Inferior parietal cortex (tissue), 1 donor: ENCODE results near the gene MTO1.
A peak's percentile ranks its signal among the peaks of the same experiment; 100 is the strongest.
"Not testable (repeated sequence)": the region's sequence is repeated elsewhere in the genome, so short reads cannot be mapped to it uniquely, and the experiment has no call there.

ENCODE experiments used
- DNase-seq: peaks from one replicate; pipeline ENCODE4 v3.0.0-alpha.2; 2016; ENCODE audit errors: extremely low spot score

MTO1 gene, protein sequence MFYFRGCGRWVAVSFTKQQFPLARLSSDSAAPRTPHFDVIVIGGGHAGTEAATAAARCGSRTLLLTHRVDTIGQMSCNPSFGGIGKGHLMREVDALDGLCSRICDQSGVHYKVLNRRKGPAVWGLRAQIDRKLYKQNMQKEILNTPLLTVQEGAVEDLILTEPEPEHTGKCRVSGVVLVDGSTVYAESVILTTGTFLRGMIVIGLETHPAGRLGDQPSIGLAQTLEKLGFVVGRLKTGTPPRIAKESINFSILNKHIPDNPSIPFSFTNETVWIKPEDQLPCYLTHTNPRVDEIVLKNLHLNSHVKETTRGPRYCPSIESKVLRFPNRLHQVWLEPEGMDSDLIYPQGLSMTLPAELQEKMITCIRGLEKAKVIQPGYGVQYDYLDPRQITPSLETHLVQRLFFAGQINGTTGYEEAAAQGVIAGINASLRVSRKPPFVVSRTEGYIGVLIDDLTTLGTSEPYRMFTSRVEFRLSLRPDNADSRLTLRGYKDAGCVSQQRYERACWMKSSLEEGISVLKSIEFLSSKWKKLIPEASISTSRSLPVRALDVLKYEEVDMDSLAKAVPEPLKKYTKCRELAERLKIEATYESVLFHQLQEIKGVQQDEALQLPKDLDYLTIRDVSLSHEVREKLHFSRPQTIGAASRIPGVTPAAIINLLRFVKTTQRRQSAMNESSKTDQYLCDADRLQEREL

DNA sequence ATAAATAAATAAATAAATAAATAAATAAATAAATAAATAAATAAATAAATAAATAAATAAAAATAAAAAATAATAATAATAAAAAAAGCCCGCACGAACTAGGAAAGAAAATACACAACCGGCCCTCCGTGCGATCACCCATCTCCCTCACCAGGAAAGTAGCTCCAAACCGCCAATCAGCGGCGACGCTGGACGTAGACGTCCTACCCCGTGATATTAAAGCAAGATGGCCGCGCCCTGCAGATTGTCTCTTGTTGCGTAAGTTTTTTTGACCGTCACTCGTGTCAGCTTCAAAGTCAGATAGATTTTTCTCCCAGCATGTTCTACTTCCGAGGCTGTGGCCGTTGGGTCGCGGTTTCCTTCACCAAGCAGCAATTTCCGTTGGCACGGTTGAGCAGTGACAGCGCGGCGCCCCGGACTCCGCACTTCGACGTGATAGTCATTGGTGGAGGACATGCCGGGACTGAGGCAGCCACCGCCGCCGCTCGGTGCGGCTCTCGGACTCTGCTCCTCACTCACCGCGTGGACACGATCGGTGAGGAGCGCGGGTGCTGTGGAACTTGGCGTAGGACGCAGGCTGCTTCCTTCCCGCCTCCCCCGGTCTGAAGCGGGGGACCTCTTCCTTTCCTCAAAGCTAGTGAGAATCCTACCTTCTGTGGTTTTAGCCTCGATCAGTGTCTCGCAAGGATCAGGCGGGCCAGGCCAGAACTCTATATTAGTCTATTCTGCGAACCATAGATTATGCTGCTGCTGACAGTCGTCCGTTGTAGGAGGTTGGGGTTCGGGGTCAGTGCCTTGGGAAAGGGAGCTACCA, at the start of gene MTO1:
Gene MTO1 (plus strand): TSS at position 201 of the 814 bp plus-strand sequence. CDS start 118 bp downstream, at position 319.
- DNase-seq, result peak; percentile 96

DNA sequence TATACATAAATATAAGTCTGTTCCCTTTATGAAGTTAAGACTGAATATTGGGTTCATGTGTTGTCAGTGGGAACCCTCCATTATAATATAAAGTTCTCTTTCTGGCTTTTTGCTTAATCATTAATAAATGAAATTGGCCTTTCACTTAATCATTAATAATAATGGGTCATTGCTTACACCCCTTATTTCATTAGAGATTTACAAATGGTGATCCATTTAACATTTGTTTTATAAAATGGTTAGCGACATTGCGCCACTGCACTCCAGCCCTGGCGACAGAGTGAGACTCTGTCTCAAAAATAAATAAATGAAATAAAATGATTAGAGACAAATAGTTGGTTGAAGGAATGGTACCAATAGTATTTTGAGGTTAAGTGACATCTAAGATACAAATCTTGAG, 48.4 kb upstream of the MTO1 start:
- DNase-seq, result no peak

DNA sequence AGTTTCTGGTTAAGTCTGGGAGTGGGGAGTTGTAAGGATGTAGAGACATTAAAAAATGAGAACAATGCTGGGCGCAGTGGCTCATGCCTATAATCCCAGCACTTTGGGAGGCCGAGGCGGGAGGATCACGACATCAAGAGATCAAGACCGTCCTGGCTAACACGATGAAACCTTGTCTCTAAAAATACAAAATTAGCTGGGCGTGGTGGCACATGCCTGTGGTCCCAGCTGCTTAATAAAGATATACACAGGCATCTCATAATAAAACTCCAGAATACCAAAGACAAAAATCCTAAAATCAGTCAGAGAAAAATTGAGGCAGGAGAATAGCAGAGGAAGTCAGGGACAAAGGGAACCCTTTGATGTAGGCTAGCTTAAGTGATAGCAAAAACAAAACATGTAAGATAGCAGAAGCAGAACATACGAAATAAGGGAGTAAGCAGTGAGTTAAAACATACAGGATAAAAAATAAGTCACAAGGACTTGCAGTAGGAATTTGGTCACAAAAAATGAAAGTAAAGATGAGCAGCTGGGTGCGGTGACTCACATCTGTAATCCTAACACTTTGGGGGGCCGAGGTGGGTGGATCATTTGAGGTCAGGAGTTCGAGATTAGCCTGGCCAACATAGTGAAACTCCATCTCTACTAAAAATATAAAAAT, 43.3 kb upstream of the MTO1 start:
- no peak for DNase-seq

DNA sequence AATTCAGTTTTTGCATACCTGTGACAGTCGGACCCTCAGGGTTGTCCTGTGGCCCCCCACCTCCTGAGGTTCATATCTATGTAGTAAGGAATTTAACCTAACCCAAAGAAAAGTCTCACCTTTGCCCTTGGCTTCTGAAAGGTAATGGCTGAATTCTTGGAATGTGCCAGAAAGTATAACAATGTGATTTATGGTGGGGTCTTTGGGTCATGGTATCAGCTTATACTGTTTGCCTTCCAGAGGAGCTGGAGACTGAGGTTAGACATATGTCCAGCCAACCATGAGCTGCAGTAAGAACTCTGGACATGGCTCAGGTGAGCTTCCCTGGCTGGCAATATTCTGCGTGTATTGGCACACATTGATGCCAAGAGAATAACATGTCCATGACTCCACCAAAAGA, 40.0 kb upstream of the MTO1 start:
- no peak for DNase-seq

DNA sequence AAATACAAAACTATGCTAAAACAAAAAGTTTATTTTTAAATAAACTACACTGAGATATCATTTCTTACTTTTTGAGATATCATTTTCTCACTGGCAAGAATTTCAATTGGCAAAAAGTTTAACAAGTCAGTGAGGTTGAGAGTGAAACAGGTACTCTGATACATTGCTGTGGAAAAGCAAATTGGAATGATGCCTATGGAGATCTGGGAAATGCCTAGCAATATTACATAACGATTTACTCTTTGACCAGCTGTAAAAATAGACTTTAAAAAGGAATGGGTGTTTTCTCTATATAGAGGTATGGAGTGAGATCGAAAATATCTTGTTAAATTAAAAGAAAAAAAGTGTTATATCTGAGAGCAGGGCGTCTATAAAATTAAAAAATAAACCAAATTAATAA, 26.3 kb upstream of the MTO1 start:
- no peak for DNase-seq

DNA sequence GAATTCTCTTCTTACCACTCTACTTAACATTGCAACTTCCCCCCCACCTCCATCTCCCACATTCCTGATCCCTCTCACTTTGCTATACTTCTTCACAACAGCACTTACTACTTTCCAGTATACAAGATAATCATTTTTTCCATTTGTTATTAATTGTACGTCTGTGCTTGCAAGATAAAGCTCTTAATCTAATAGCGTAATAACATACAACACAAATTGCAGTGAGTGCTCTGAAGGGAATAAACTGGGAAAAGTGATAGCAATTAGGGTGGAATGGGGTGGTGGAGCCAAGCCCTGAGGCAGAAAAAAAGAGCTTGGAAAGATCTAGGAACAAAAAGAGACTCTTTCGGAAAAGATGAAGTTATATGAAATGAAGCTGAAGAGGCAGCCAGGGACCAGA, 18.0 kb upstream of the MTO1 start:
- DNase-seq, result no peak

DNA sequence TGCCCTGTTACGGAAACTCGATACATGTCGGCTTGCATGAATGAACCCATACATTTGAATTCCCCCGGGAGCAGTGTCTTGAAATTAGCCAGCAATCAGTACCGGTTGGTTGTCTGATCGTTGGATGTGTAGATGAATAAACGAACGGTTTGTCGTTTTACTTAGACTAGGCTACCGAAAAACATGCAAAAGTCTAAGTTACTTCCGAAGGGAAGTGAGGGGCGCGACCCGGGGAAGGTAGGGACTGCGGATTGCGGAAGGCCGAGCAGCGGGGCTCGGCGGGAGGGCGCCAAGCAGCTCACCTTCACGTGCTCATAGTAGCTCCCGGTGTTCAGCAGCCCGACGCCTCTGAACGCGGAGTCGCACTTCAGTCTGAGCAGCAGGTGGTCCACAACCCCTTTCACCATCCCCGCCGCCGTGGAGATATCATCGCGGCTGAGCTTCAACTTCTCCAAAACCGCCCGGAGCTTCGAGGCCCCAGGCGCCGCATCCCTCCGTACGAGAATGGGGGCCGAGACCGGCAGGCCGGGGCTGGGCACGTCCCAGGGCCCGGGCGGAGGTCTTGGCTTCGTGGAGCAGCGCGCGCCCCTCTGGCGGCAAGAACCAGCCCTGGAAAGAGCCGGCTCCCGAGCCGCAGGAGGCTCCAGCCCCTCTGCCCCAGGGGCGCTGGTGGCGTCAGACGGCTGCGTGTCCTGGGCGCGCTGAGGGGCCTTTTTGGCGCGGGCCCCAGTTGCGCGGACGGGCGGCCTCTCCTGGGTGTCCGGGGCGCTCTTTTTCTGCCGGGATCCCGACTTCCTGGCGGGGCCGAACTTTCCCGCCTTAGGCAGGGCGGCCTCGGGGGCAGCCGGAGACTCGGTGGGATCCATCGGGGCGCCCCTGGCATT, 10.1 kb upstream of the MTO1 start:
- DNase-seq, result no peak

DNA sequence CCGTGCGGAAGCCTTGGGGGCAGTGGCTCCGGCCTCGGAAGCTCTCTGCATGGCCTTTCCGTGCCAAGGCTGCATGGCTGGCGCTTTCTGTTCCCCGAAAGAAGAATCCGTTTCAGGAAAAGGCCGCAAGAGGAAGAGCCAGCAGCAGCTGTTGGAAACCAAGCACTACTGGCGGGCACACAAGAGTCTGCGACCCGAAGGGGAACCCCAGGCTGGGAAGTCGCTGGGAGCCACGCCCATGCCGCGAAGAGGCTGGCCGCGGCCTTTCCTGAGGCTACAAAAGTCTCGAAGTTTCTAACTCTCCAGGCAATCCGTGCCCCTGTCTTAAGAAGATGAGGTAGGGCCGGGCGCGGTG, 9.5 kb upstream of the MTO1 start, which contains the start of gene CGAS:
Gene CGAS (minus strand): TSS at position 191 of the 355 bp plus-strand sequence. CDS start 116 bp downstream, at position 75.
- DNase-seq, result peak; percentile 25

DNA sequence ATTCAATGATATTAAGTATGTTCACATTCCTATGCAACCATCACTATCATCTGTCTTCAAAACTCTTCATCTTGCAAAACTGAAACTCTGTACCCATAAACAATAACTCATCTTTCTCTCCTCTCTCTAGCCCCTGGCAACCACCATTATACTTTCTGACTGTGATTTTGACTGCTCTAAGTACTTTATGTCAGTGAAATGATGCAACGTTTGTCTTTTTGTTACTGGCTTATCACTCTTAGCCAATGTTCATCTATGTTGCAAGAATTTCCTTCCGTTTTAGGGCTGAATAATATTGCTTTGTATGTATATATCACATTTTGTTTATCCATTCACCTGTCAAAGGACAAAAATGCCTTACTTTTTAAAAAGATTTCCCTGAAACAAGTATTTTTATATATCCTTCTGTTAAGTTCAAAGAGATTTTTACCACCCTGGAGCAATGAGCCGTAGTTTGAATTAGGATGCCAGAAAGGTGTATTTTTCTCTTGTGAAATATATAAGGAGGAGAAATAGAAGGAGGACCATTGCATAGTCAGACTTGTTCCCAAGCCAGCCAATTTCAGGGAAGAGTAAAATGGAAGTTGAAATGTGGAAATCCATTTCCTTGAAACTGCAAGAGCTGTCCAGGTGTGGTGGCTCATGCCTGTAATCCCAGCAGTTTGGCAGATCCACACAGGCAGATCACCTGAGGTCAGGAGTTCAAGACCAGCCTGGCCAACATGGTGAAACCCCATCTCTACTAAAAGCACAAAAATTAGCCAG, 5.5 kb upstream of the MTO1 start:
- DNase-seq, result no peak

DNA sequence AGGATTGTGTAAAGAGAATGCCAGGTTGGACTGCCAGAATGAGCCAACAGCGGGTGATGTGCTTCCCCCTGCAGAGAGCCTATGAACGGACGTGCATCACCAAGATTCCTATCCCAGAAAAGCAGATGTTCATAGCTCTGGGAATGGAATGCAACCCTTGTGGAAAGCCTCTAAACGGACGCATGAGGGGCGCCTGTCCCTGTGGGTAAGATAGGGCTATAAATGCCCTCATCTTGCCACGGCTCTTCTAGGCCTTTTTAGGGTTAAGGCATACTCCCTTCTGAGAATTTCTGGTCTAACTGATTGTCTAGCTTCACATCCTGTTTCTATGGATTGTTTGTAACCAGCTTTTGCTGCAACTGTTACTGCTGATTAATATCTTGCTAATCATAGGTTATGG, 2.1 kb upstream of the MTO1 start:
- DNase-seq, result not testable (repeated sequence)

DNA sequence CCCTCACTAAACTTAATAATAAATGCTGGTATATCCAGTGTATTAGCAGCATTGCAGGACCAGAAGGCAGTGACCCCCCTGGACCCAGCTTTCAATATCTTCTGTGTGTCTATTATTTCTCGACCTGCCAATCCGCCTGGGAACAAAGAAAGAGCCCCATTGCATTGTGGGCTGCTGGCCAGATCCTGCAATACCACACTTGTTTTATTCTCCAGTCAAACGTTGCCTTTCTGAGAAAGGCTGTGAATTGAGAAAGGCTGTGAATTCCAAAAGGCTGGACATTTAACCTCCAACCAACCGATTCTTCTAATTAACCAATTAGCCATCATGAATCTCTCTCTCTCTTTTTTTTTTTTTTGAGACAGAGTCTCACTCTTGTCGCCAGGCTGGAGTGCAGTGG, 1.5 kb upstream of the MTO1 start:
- peak; percentile 43 for DNase-seq

DNA sequence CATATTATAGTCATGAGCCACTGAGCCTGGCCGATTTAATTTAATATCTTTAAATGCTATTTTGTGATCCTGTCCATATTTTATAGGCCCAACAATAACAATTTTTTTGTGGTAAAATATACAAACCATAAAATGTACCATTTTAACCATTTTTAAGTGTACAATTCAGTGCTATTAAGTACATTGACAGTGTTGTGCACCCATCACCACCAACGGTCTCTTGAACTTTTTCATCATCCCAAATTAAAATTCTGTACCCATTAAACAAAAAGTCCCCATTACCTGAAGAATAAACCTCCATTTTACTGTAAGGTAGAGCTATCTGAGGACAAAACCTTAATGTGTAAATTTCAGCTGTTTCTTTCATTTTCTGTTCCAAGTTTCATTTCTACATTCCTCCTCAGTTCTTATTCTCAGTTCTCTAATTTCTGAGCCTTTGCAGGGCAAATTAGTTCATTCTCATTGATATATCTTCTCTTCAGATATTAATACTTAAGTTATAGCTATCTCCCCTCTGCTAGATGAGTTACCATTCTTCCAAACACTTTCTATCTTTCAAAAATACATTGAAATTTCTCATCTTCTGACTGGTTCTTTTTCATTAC, 10.3 kb downstream of the MTO1 start:
- DNase-seq, result no peak

DNA sequence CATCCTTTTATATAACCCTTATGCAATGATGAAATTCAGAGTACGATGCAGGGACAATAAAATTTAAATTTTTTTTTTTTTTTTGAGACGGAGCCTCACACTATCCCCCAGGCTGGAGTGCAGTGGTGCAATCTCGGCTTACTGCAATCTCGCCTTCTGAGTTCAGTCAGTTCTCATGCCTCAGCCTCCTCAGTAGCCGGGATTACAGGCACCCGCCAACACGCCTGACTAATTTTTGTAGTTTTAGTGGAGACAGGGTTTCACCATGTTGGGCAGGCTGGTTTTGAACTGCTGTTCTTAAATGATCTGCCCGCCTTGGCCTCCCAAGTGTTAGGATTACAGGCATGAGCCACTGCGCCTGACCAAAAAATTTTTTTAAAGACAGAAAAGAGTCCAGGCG, 15.2 kb downstream of the MTO1 start:
- DNase-seq, result no peak

DNA sequence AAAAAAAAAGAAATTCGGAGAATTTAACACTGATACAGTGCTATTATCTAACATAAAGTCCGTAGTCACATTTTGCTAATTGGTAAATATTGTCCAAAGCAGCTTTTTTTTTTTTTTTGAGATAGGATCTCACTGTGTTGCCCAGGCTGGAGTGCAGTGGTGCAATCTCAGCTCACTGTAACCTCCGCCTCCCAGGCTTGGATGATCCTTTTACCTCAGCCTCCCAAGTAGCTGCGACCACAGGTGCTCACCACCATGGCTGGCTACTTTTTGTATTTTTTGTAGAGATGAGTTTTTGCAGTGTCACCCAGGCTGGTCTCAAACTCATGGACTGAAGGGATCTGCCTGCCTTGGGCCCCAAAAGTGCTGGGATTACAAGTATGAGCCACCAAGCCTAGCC, 15.9 kb downstream of the MTO1 start:
- no peak for DNase-seq

DNA sequence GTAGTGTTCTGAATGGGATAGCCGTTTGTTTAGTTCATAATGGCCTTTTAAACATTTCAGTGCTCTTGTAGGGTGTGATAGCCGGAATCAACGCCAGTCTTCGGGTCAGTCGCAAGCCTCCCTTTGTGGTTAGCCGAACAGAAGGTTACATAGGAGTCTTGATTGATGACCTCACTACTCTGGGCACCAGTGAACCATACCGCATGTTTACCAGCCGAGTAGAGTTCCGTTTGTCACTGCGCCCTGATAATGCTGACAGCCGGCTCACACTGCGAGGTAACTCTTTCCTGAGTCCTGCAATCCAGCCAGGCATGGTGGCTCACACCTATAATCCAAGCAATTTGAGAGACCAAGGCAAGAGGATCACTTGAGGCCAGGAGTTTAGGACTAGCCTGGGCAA, 20.4 kb downstream of the MTO1 start:
- no peak for DNase-seq

DNA sequence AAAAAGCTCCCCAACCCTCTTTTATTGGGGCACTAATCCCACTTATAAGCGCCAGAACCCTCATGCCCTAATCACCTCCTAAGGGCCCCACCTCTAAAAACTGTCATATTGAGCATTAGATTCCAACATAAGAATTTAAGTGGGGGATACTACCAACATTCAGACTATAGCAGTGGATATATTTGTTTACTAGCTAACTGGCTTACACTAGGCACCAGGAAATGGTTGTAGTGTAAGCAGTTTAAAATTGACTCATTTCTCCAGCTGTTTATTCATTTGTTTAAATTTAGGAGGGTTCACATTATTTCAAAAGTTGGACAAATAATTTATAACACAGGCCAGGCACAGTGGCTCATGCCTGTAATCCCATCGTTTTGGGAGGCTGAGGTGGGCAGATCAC, 22.9 kb downstream of the MTO1 start:
- DNase-seq, result no peak

DNA sequence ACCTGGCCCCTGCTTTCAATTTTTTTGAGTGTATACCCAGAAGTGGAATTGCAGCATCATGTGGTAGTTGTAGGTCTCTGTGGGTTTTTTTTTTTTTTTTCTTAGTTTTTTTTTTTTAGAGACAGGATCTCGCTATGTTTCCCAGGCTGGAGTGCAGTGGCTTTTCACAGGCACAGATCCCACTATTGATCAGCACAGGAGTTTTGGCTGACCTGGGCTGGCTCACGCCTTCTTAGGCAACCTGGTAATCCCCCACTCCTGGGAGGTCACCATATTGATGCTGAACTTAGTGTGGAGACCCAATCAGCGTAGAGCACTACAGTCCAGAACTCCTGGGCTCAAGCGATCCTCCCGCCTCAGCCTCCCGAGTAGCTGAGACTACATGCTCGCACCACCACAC, 25.9 kb downstream of the MTO1 start:
- no peak for DNase-seq

DNA sequence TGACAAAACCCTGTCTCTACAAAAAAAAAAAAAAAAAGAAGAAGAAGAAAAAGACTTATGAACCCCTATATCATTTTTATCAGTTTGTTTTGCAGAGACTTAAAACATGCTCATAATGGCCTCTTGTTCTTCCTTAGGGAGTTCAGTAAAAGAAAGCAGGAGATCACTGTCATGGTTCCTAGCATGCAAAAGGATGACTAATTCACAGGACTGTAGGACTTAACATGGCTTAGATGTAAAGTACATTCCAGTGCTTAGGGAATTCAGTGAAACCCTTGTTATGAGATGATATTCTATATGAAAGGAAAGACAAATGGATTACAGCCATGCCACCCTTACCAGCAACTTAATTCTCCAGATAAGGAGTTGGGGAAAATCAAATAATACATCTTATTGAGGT, 29.8 kb downstream of the MTO1 start:
- no peak for DNase-seq

DNA sequence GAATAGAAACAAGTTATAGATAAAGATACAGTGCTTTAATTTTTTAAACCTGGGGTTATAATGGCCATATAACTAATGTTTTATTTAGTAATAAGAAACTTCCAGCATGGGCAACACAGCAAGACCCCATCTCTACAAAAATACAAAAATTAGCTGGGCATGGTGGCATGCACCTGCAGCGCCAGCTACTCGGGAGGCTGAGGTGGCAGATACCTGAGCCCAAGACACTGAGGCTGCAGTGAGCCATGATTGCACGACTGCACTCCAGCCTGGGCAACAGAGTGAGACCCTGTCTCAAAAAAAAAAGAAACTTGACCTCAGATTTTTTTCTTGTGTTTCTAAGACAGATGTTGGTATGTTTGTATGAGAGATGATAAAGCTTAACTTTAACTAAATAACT, 36.4 kb downstream of the MTO1 start:
- no peak for DNase-seq
